ENCODE results near the gene EXD3.

EXD3 gene

DNA sequence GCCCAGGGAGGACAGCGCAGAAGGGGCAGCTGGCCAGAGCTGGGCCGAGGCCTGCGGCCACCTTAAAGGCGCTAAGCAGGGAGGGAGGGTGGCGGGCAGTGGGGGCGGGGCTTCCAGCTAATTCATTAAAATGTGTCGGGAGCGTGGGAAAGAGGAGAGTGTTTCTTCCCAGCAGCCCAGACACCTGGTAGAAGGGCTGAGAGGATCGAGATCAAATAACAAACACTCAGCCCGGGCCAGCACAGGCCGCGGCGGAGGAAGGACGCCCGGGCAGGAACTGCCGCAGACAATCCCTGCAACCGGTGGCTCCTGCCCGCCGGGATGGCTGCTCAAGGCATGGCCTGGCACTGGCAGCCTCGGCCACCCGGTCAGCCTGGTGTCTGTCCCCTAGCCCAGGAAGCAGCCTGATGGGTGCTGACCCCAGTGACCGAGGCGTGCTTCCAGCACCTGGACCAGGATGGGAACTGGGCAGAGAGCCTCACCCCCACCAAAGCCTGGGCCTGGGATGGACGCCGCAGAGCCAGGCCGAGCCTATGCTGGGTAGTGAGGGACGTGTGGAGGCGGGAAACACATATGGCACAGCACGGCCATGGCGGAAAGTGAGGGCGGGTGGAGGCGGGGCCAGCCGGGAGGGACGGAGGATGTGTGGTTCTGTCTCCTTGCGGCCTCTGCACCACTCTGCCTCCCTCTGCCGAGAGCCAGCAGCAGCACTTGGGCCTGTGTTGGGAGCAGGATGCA lies 117.7 kb downstream of the EXD3 start:
- TF ChIP-seq, protein P1, sequence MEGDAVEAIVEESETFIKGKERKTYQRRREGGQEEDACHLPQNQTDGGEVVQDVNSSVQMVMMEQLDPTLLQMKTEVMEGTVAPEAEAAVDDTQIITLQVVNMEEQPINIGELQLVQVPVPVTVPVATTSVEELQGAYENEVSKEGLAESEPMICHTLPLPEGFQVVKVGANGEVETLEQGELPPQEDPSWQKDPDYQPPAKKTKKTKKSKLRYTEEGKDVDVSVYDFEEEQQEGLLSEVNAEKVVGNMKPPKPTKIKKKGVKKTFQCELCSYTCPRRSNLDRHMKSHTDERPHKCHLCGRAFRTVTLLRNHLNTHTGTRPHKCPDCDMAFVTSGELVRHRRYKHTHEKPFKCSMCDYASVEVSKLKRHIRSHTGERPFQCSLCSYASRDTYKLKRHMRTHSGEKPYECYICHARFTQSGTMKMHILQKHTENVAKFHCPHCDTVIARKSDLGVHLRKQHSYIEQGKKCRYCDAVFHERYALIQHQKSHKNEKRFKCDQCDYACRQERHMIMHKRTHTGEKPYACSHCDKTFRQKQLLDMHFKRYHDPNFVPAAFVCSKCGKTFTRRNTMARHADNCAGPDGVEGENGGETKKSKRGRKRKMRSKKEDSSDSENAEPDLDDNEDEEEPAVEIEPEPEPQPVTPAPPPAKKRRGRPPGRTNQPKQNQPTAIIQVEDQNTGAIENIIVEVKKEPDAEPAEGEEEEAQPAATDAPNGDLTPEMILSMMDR (conservative IDR thresholded peaks at IDR 0.05; ENCODE audit: low read depth, low read length): no peak
- DNase-seq (ENCODE audit: low read depth): peak; percentile 27
- H3K4me3 ChIP-seq (ENCODE audit: low read length): no peak overlapping the region

DNA sequence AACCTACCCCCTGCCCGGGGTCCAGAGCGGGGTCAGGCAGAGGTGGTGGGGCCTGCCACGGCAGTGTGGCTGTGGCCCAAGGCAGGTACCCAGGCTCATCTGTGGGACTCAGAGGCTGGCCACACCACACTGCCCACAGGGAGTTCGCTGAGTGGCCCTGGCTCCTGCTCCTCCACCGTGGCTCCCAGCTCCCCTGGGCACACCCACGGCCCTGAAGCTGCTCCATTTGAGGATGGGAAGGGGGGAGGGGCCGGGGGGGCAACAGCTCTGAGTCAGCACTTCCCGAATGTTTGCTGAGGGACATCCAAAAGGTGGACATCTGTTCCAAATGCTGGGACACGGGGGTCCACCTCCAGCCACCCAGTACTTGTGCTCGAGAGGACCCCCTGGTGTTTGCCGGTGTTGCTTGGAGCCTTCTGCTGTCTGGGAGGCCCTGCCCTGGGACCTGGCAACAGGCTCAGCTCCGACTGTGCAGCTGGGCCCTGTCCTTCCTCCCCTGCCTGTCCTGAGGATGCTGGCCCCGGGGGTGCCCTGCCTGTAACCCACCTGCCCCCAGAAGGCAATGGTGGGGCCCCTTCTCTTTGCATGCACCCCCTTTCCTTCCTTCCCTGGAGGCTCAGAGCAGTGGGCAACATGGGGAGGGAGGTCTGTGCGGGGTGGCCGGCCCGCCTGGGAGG lies 118.4 kb downstream of the EXD3 start:
- H3K4me3 ChIP-seq (ENCODE audit: low read length): no peak overlapping the region
- no peak for DNase-seq (ENCODE audit: low read depth)
- TF ChIP-seq, protein P1 (conservative IDR thresholded peaks at IDR 0.05; ENCODE audit: low read depth, low read length): peak; percentile 31

DNA sequence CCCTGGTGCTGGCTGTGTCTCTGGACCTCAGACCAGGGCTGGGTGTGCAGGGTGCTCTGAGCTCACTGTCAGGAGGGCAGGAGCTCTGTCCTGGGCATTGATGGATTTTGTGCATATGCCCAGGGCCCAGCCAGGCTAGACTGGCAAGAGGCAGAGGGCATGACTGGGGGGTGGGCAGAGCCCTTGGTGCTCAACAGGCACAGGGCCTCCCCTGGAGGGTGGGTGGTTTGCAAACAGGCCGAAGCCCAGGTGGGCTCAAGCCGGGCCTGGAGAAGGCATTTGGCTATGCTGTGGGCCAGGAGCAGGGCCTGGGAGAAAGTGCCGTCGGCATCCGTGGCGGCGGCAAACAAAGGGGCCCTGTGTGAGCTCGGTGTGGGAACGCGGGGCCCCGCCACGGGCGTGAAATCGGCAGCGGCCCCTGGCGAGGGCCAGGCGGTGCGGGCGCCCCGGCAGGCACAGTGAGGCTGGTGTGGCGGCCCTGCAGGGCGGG lies 119.0 kb downstream of the EXD3 start:
- DNase-seq (ENCODE audit: low read depth): no peak
- no peak overlapping the region for H3K4me3 ChIP-seq (ENCODE audit: low read length)
- TF ChIP-seq, protein P1 (conservative IDR thresholded peaks at IDR 0.05; ENCODE audit: low read depth, low read length): no peak

DNA sequence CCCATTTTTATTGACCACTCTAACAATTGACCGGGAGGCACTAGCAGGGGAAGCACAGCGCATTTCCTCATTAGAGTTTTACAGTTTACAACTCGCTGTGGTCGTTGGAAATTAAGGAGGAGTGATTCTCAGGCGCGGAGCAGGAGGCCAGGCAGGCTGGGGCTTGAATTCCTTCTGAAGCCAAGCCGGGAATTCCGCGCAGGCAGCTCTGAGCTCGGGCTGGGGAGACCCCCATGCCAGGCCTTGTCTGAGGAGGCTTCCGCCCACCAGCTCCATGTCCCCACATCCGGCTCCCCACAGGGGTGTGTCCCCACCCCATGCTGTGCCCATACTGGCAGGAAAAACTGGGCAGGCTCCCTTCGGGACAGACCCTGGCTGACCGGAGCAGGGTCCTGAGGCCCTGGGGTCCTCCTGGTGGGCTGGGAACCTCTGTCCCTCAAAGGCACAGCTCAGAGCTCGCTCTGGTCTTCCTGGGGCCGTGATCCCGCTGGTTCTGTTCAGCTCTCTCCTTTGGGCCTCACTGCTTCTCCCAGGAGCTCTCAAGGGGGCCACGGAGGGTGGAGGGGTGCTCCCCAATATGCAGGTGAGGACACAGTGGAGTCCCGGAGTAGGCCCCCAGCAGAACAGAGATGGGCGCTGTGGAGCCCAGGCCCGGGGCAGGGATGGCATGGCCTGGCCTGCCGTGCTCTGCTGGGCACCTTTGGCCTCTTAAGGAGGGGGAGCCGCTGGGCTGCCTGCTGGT lies 119.6 kb downstream of the EXD3 start:
- DNase-seq (ENCODE audit: low read depth): no peak
- H3K4me3 ChIP-seq (ENCODE audit: low read length): no peak overlapping the region
- TF ChIP-seq, protein P1 (conservative IDR thresholded peaks at IDR 0.05; ENCODE audit: low read depth, low read length): no peak

DNA sequence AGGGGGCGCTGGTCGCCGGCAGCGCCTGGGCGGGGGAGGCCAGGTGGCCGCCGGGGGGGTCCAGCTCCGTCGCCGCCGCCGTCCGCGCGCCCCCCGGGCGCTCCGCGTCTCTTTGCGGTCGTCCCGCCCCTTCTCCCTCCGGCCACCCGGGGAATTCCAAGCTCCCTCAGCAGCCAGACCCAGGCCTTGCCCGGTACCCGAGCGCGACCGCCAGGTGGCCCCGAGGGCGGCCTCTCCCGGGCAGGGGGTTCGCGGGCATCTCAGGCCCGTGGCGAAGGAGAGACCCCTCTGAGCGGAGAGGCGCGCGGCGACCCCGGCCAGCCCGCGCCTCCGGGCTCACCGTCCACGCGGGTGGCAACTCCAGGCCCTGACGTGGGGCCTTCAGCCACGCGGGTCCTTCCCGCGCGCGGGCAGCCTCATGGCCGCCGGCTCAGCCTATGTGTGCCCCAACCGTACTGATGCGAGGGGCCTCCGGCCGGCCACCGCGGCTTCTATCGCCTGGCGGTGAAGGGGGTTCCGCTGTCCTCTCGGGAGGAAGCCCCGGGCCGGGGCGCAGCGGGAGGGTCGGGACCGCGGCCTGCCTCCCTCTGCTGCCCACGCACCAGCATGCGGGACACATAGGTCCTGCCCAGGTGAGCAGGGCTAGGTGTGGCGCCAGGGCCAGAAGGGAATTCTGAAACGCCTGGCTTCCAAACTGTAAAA lies 120.4 kb downstream of the EXD3 start:
- peak overlapping the region; percentile 34 for H3K4me3 ChIP-seq (ENCODE audit: low read length)
- no peak for DNase-seq (ENCODE audit: low read depth)
- TF ChIP-seq, protein P1 (conservative IDR thresholded peaks at IDR 0.05; ENCODE audit: low read depth, low read length): peak; percentile 64

DNA sequence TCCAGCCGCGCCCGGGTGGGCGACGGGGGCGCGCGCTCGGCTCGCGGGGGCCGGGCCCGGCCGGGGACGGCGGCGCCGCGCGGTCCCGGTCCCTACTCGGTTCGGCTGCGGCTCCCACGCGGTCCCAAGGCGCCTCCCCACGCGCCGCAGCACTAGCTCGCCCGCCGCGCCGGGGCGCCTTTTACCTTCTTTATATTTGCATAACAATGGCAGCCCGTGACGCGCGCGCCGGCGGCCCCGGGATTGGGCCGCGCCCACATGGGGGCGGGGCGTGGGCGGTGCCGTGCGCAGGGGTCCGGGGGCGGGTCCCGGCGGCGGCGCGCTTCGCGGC lies 120.9 kb downstream of the EXD3 start, which contains the start of gene NRARP:
Gene NRARP, minus strand, starts transcription at position 154 of the 331 bp plus-strand sequence. CDS start 343 bp downstream, outside the sequence.
- H3K4me3 ChIP-seq (ENCODE audit: low read length): peak within 1 kb of the TSS; percentile 50
- no peak for DNase-seq (ENCODE audit: low read depth)
- TF ChIP-seq, protein P1 (conservative IDR thresholded peaks at IDR 0.05; ENCODE audit: low read depth, low read length): no peak
